Heart right ventricle (tissue), 16 donors: ENCODE results near the gene FAM20C. TPM values are rescaled to one million over a fixed set of nuclear protein-coding genes. Genes with fewer than 3 reads are reported as not detected.

Experiments
- ATAC-seq, 8 donors: fragments of 200-7000 bp; cut with Tn5 transposase; one replicate each; pipeline ENCODE4 v1.9.1; 2020; ENCODE audit warnings: mild to moderate bottlenecking in 8 of 8, moderate library complexity in 8 of 8, moderate number of reproducible peaks in 1 of 8
- DNase-seq, 2 donors: peaks; one replicate each; pipeline ENCODE4 v3.0.0-alpha.2; 2020
- H3K27ac ChIP-seq, 10 donors: fragments of 200-600 bp; sonication (generic) in 2 of 10; one replicate each; pipeline versions ENCODE4 v1.5.0 to v1.8.0; 2020 to 2022; ENCODE audit warnings: mild to moderate bottlenecking in 3 of 10
- H3K27me3 ChIP-seq, 7 donors: fragments of 200-600 bp; one replicate each; pipeline ENCODE4 v1.8.0; 2021 to 2022; ENCODE audit warnings: mild to moderate bottlenecking in 2 of 7
- H3K36me3 ChIP-seq, 9 donors: fragments of 200-600 bp; sonication (generic) in 1 of 9; one replicate each; pipeline versions ENCODE4 v1.5.0 to v1.8.0; 2020 to 2022; ENCODE audit warnings: mild to moderate bottlenecking in 2 of 9
- H3K4me1 ChIP-seq, 9 donors: fragments of 200-600 bp; sonication (generic) in 1 of 9; one replicate each; pipeline versions ENCODE4 v1.5.0 to v1.8.0; 2020 to 2022; ENCODE audit warnings: mild to moderate bottlenecking in 4 of 9
- H3K4me3 ChIP-seq, 10 donors: fragments of 200-600 bp; sonication (generic) in 2 of 10; one replicate each; pipeline versions ENCODE4 v1.5.0 to v1.8.0; 2020 to 2022; ENCODE audit warnings: mild to moderate bottlenecking in 7 of 10, moderate library complexity in 2 of 10
- H3K9me3 ChIP-seq, 11 donors: fragments of 200-600 bp in 10 of 11; sonication (generic) in 2 of 11; one replicate each; pipeline versions ENCODE4 v1.5.0 to v1.8.0; 2013 to 2022; ENCODE audit warnings: mild to moderate bottlenecking in 2 of 11, control low read depth in 1 of 11, moderate library complexity in 1 of 11
- WGBS, 2 donors: extraction: QIAGEN DNeasy Blood & Tissue Kit; methylation state at CpG; one replicate each; pipeline ENCODE4 v1.1.7; 2013; ENCODE audit warnings: inconsistent platforms in 1 of 2; 5-methylcytosine and 5-hydroxymethylcytosine counted together
- intact Hi-C, 10 donors: fragments of 100-400 bp; cut with DNase I; formaldehyde crosslinking; loops; one replicate each; pipeline versions ENCODE4 v1.11.1 to v1.14.2; 2022
- polyA plus RNA-seq, 2 donors: library from polyadenylated mRNA; stranded (reverse); fragments of 200-250 nt; gene quantifications; one replicate each; pipeline ENCODE4 v1.2.3, GENCODE V29; 2013
- total RNA-seq, 10 donors: library from RNA; stranded (reverse); fragmentation: NEBNext Ultra II Directional in 3 of 10; extraction: Animal tissue kit (Norgen Biotek cat#: 25700) in 3 of 10; gene quantifications; one replicate each; pipeline versions ENCODE4 v1.2.1 to v1.2.4, GENCODE V29; 2021 to 2023
- TF ChIP-seq, protein P1 (sequence below), 9 donors: fragments of 200-600 bp; sonication (generic) in 2 of 9; IDR thresholded peaks; one replicate each; pipeline versions ENCODE4 v1.5.0 to v1.8.0; 2021 to 2022; ENCODE audit warnings: antibody characterized with exemption in 9 of 9, mild to moderate bottlenecking in 5 of 9, moderate library complexity in 1 of 9
- donor health status: Arrhythmogenic right ventricular cardiomyopathy.
- donor health status: ischemic (EF 13 %, LVEDD 7.1; RV severe dilation, severe dysfunction).
- donor health status: healthy with polysubstance abuse.
- donor health status: DM: no; HTN: yes; CAD: no.
- donor health status: DM: no; HTN: no; CAD: no.
- donor health status: ischemic (EF 25% LVEDD 6.9; RV normal size, moderate dysfunction).
- donor health status: ischemic (EF 25% LVEDD 5.7; RV mildly dilated, moderate dysfunction).
- donor health status: healthy.
- donor health status: DM: yes; HTN: yes; CAD: no.
- donor health status: Ischemic cardiomyopathy.
- donor health status: ischemic (EF 35%, LVEDD 5.7; RV mildly dilated, moderate dysfunction).
- donor health status: nonischemic (EF 11% LVEDD 7.7; RV severe dilation, severe dysfunction).
- donor health status: DM: yes; HTN: yes; CAD: no.
- donor health status: PGD.
- donor health status: ischemic (EF 29% LVEDD 5.4; RV normal size, mild dysfunction).
- donor health status: nonischemic (EF 23%, LVEDD 6.1; RV moderate dilation, normal function).

FAM20C gene
- total and polyA plus RNA-seq, 12 donors = 12.4 to 59.8 (median 19.2) TPM

DNA sequence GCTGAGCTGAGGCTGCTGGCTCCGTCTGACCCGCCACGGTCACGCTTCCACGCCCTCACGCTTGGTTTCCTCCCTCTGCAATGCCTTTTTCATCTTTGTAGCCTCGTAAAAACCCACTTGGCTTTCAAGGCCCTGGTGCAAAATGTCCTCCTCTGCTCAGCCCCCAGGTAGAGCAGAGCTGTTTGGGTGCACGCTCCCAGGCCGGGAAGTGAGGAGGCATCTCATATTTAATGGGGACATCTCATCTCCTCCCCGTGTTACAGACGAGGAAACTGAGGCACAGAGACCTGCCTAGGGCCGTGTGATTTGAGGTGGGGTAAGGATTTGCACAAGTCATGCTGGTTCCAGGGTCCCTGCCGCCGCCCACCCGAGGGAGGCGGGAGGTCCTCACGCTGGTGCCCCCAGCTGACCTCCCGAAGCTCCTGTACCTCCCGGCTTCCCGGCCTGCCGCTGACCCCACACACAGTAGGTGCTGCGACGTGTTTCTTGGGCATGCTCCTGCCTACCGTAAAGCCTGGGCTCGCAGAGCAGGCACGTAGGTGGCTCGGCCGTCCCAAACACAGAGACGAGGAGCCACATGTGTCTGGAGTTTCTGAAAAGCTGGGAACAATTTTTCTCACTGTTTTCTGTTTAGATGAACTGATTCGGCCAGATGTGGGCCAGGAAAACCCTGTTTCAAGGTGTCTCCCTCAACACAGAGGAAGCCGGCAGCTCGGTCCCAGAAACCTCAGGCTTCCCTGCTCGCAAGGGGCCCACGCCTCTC, 109.1 kb downstream of the FAM20C start:
- WGBS, 2 donors = 84 to 87% methylated on average over 34 of the region's 34 CpGs
- Histone ChIP-seq H3K4me1 (no peaks in the 10 kb centered on the region), H3K9me3 (no peaks in the 10 kb centered on the region), H3K27me3 (peaks cover 0 to 13% (median 0%) of the 10 kb centered on the region in 7 donors), H3K36me3 (no peaks in the 10 kb centered on the region), H3K4me3 (no peak overlapping the region), H3K27ac (no peak overlapping the region)
- intact Hi-C loops = no loop called here
- TF ChIP-seq, protein P1, sequence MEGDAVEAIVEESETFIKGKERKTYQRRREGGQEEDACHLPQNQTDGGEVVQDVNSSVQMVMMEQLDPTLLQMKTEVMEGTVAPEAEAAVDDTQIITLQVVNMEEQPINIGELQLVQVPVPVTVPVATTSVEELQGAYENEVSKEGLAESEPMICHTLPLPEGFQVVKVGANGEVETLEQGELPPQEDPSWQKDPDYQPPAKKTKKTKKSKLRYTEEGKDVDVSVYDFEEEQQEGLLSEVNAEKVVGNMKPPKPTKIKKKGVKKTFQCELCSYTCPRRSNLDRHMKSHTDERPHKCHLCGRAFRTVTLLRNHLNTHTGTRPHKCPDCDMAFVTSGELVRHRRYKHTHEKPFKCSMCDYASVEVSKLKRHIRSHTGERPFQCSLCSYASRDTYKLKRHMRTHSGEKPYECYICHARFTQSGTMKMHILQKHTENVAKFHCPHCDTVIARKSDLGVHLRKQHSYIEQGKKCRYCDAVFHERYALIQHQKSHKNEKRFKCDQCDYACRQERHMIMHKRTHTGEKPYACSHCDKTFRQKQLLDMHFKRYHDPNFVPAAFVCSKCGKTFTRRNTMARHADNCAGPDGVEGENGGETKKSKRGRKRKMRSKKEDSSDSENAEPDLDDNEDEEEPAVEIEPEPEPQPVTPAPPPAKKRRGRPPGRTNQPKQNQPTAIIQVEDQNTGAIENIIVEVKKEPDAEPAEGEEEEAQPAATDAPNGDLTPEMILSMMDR (IDR thresholded peaks at IDR 0.05) = no peak
- no peak for DNase-seq
- ATAC-seq = no peak

DNA sequence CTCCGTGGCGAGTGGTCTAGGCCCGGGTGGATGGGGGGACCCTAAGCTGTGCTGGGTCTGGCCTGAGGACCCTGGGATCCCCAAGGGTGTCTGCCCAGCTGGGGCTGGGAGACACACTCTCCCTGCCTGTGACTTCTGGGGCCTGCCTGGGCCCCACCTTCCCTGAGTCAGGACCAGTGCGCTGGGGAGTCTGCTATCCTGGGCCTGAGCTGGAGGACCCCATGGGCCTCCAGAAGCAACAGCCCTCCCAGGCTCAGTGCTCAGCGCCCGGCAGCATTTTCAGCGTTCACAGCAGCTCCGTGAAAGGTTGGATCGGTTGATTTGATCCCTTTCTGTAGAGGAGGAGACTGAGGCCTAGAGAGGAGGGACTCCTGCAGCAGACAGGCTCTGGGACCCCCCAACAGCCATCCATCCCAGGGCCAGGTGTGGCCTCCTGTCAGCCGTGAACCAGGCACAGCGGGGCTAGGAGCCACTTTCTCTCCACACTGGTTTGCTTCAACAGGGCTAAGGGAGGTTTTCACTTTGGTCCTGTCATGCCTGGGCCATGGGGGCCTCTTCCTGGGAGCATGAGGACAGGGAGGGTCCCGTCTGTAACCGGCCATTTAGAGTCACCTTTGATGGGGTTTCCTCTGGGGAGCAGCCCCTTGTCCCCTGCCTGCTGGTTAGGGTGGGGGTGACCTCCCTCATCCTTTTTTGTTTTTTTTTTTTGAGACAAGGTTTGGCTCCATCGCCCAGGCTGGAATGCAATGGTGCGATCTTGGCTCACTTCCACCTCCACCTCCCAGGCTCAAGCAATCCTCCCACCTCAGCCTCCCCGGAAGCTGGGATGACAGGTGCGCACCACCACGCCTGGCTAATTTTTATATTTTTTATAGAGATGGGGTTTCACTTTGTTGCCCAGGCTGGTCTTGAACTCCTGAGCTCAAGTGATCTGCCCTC, 110.0 kb downstream of the FAM20C start:
- no peak overlapping the region for H3K27ac ChIP-seq
- WGBS, 2 donors = 87 to 91% methylated on average over 18 of the region's 18 CpGs
- H3K36me3 ChIP-seq = no peaks in the 10 kb centered on the region
- no peak overlapping the region for H3K4me3 ChIP-seq
- H3K4me1 ChIP-seq = no peaks in the 10 kb centered on the region
- no peak for ATAC-seq
- TF ChIP-seq, protein P1 (IDR thresholded peaks at IDR 0.05) = no peak
- no peak for DNase-seq
- intact Hi-C loops = no loop called here
- H3K27me3 ChIP-seq = peaks cover 0 to 13% (median 0%) of the 10 kb centered on the region in 7 donors
- H3K9me3 ChIP-seq = peaks cover 0 to 5% (median 0%) of the 10 kb centered on the region in 11 donors

DNA sequence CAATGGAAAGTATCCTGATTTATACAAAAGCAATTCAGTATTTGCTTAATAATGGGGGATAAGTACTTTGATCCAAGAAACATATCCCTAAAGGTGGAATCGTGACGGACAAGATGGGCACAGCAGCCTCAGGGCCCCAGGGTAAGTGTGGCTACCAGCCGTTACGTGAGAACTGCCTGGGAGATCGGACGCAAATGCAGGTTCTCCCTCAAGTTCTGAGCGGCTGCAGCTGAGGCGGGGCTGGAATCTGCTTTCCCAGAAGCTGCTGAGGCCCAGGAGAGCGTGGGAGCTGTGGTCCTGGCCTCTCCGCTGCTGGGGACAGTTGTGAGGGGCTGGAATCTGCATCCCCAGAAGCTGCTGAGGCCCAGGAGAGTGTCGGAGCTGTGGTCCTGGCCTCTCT, 111.1 kb downstream of the FAM20C start:
- no peak overlapping the region for H3K4me3 ChIP-seq
- H3K4me1 ChIP-seq = no peaks in the 10 kb centered on the region
- TF ChIP-seq, protein P1 (IDR thresholded peaks at IDR 0.05) = no peak
- no peaks in the 10 kb centered on the region for H3K36me3 ChIP-seq
- 82 to 84% methylated on average over 11 of the region's 11 CpGs for WGBS, 2 donors
- H3K9me3 ChIP-seq = peaks cover 0 to 16% (median 6%) of the 10 kb centered on the region in 11 donors
- H3K27me3 ChIP-seq = peaks cover 0 to 9% (median 0%) of the 10 kb centered on the region in 7 donors
- DNase-seq = no peak
- no peak for ATAC-seq
- intact Hi-C loops = no loop called here
- no peak overlapping the region for H3K27ac ChIP-seq

DNA sequence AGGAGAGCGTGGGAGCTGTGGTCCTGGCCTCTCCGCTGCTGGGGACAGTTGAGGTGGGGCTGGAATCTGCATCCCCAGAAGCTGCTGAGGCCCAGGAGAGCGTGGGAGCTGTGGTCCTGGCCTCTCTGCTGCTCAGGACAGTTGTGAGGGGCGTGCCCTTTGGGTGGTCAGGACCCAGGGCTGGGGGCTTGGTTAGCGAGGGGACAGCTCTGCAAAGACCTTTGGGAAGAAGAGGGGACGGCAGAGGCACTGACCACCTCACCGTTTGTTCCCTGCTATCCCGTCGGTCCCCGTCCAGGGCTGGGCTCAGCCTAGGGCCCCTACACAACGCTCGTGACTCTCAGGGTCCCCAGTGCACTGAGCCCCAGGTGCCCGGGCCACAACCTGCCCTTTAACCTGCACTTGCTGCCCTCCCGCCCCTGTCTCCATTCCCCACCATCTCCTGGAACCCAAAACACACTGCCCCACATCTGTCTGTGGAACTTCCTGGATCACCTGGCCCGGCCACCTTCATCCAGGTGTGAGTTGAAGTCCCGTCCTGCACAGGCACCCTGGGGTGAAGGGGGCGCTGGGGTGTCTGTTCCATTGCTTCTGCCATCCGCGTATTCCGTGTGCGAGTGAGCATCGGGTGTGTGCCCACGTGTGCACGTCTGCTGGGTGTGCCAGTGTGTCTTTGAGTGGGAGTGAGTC, 111.7 kb downstream of the FAM20C start:
- ATAC-seq (no peak), DNase-seq (no peak)
- TF ChIP-seq, protein P1 (IDR thresholded peaks at IDR 0.05) = no peak
- Histone ChIP-seq H3K4me1 (no peaks in the 10 kb centered on the region), H3K4me3 (no peak overlapping the region), H3K9me3 (peaks cover 0 to 22% (median 9%) of the 10 kb centered on the region in 11 donors), H3K27me3 (peaks cover 0 to 9% (median 0%) of the 10 kb centered on the region in 7 donors), H3K36me3 (no peaks in the 10 kb centered on the region), H3K27ac (no peak overlapping the region)
- 86 to 89% methylated on average over 23 to 24 of the region's 24 CpGs for WGBS, 2 donors
- intact Hi-C loops = no loop called here
